Measurements from ENCODE around the gene ENOX2. TPM values are rescaled to one million over a fixed set of nuclear protein-coding genes. Genes with fewer than 3 reads are reported as not detected.

The ENOX2 gene
- total and polyA plus RNA-seq, 2 donors (not counting 1 experiment from before 2014, with no cell fraction given), result 7.6 to 12.9 TPM

GRCh38 chrX:130746077-130746476, 156.9 kb downstream of the ENOX2 start:
- Histone ChIP-seq H2AFZ (ENCODE audit: low read length) (no peak overlapping the region), H3K79me2 (ENCODE audit: control insufficient read depth, insufficient read depth, low read length) (no peaks in the 10 kb centered on the region), H4K20me1 (ENCODE audit: control insufficient read depth, extremely low read depth, insufficient read depth, low read length) (no peaks in the 10 kb centered on the region), H3K36me3 (ENCODE audit: control insufficient read depth, insufficient read depth, low read length) (no peaks in the 10 kb centered on the region), H3K4me3 (replicated peaks in 1 of 4; ENCODE audit: control extremely low read depth in 1 of 4, insufficient read depth in 1 of 4, low read depth in 3 of 4, low read length in 4 of 4) (no peak overlapping the region), H3K27ac (ENCODE audit: insufficient read depth, low read length) (no peak overlapping the region), H3K9ac (ENCODE audit: insufficient read depth, low read length) (no peak overlapping the region), H3K4me1 (ENCODE audit: control insufficient read depth, extremely low read depth, insufficient read depth, low read length) (no peaks in the 10 kb centered on the region), H3K9me3 (ENCODE audit: control insufficient read depth, insufficient read depth, low read depth, low read length) (no peaks in the 10 kb centered on the region), H3K27me3 (ENCODE audit: control insufficient read depth, insufficient read depth, low read length) (no peaks in the 10 kb centered on the region), H3K4me2 (ENCODE audit: extremely low read depth, insufficient read depth, low read length) (no peak overlapping the region)
- DNase-seq (ENCODE audit: low read depth in 2 of 2), result no peak
- TF ChIP-seq CTCF (conservative IDR thresholded peaks at IDR 0.05 in 1 of 2, IDR thresholded peaks at IDR 0.05 in 1 of 2; ENCODE audit: low read depth in 1 of 2, low read length in 2 of 2) (no peak), EZH2 (IDR thresholded peaks at IDR 0.05; ENCODE audit: low read length, missing control alignments) (no peak)

GRCh38 chrX:130741584-130741983, 161.4 kb downstream of the ENOX2 start:
- no peak for TF ChIP-seq CTCF (conservative IDR thresholded peaks at IDR 0.05 in 1 of 2, IDR thresholded peaks at IDR 0.05 in 1 of 2; ENCODE audit: low read depth in 1 of 2, low read length in 2 of 2)
- TF ChIP-seq EZH2 (IDR thresholded peaks at IDR 0.05; ENCODE audit: low read length, missing control alignments), result no peak
- DNase-seq (ENCODE audit: low read depth in 2 of 2), result no peak

GRCh38 chrX:130741151-130741550, 161.9 kb downstream of the ENOX2 start:
- no peak overlapping the region for H3K27ac ChIP-seq (ENCODE audit: insufficient read depth, low read length)
- H3K4me2 ChIP-seq (ENCODE audit: extremely low read depth, insufficient read depth, low read length), result no peak overlapping the region
- no peaks in the 10 kb centered on the region for H3K27me3 ChIP-seq (ENCODE audit: control insufficient read depth, insufficient read depth, low read length)
- H3K36me3 ChIP-seq (ENCODE audit: control insufficient read depth, insufficient read depth, low read length), result no peaks in the 10 kb centered on the region
- no peak overlapping the region for H2AFZ ChIP-seq (ENCODE audit: low read length)
- no peak for DNase-seq (ENCODE audit: low read depth in 2 of 2)
- TF ChIP-seq EZH2 (IDR thresholded peaks at IDR 0.05; ENCODE audit: low read length, missing control alignments), result no peak
- H3K4me3 ChIP-seq (replicated peaks in 1 of 4; ENCODE audit: control extremely low read depth in 1 of 4, insufficient read depth in 1 of 4, low read depth in 3 of 4, low read length in 4 of 4), result no peak overlapping the region
- H3K4me1 ChIP-seq (ENCODE audit: control insufficient read depth, extremely low read depth, insufficient read depth, low read length), result no peaks in the 10 kb centered on the region
- no peaks in the 10 kb centered on the region for H3K9me3 ChIP-seq (ENCODE audit: control insufficient read depth, insufficient read depth, low read depth, low read length)
- no peaks in the 10 kb centered on the region for H4K20me1 ChIP-seq (ENCODE audit: control insufficient read depth, extremely low read depth, insufficient read depth, low read length)
- no peak overlapping the region for H3K9ac ChIP-seq (ENCODE audit: insufficient read depth, low read length)
- H3K79me2 ChIP-seq (ENCODE audit: control insufficient read depth, insufficient read depth, low read length), result no peaks in the 10 kb centered on the region

More at GRCh38 chrX:130741584-130741983, 161.4 kb downstream of the ENOX2 start:
- Histone ChIP-seq H3K27ac (ENCODE audit: insufficient read depth, low read length) (no peak overlapping the region), H3K4me3 (replicated peaks in 1 of 4; ENCODE audit: control extremely low read depth in 1 of 4, insufficient read depth in 1 of 4, low read depth in 3 of 4, low read length in 4 of 4) (no peak overlapping the region), H3K4me1 (ENCODE audit: control insufficient read depth, extremely low read depth, insufficient read depth, low read length) (no peaks in the 10 kb centered on the region), H2AFZ (ENCODE audit: low read length) (no peak overlapping the region), H3K9me3 (ENCODE audit: control insufficient read depth, insufficient read depth, low read depth, low read length) (no peaks in the 10 kb centered on the region), H3K9ac (ENCODE audit: insufficient read depth, low read length) (no peak overlapping the region), H3K79me2 (ENCODE audit: control insufficient read depth, insufficient read depth, low read length) (no peaks in the 10 kb centered on the region), H4K20me1 (ENCODE audit: control insufficient read depth, extremely low read depth, insufficient read depth, low read length) (no peaks in the 10 kb centered on the region), H3K4me2 (ENCODE audit: extremely low read depth, insufficient read depth, low read length) (no peak overlapping the region), H3K36me3 (ENCODE audit: control insufficient read depth, insufficient read depth, low read length) (no peaks in the 10 kb centered on the region), H3K27me3 (ENCODE audit: control insufficient read depth, insufficient read depth, low read length) (no peaks in the 10 kb centered on the region)

Measured in fibroblast of lung (primary cell).